Mammary epithelial cell (primary cell): Measurements from ENCODE around the gene P2RX3.

Experiments used
- CTCF ChIP-seq, 2 donors: IDR thresholded peaks in 1 of 2; conservative IDR thresholded peaks in 1 of 2; 2 replicates each; pipeline ENCODE4 v1.5.1; 2011 to 2012; ENCODE audit warnings: inconsistent platforms in 2 of 2, low read length in 2 of 2, mild to moderate bottlenecking in 2 of 2, control low read depth in 1 of 2, low read depth in 1 of 2; ENCODE audit not compliant: insufficient read depth in 1 of 2; ENCODE audit errors: extremely low read depth in 1 of 2
- EZH2 ChIP-seq: IDR thresholded peaks from 2 replicates; pipeline ENCODE4 v1.6.1; 2012; ENCODE audit warnings: low read length, inconsistent platforms, borderline replicate concordance

- no peak for TF ChIP-seq EZH2
- TF ChIP-seq CTCF (conservative IDR thresholded peaks at IDR 0.05 in 1 of 2, IDR thresholded peaks at IDR 0.05 in 1 of 2; ENCODE audit: extremely low read depth in 1 of 2, insufficient read depth in 1 of 2, low read depth in 1 of 2, low read length in 2 of 2) = no peak
These were observed 75.5 kb downstream of the P2RX3 start for GRCh38 chr11:57413681-57414080.
